ENCODE data around the gene FGF22. TPM values are rescaled to one million over a fixed set of nuclear protein-coding genes. Genes with fewer than 3 reads are reported as not detected.
"Not testable (repeated sequence)": the region's sequence is repeated elsewhere in the genome, so short reads cannot be mapped to it uniquely, and the experiment has no call there.

The FGF22 gene
- not detected for total RNA-seq
- long read RNA-seq, partial matches to known transcripts, result 0 of 1 reads
- long read RNA-seq, other reads (novel, unspliced or antisense), result 0 of 1 reads

DNA sequence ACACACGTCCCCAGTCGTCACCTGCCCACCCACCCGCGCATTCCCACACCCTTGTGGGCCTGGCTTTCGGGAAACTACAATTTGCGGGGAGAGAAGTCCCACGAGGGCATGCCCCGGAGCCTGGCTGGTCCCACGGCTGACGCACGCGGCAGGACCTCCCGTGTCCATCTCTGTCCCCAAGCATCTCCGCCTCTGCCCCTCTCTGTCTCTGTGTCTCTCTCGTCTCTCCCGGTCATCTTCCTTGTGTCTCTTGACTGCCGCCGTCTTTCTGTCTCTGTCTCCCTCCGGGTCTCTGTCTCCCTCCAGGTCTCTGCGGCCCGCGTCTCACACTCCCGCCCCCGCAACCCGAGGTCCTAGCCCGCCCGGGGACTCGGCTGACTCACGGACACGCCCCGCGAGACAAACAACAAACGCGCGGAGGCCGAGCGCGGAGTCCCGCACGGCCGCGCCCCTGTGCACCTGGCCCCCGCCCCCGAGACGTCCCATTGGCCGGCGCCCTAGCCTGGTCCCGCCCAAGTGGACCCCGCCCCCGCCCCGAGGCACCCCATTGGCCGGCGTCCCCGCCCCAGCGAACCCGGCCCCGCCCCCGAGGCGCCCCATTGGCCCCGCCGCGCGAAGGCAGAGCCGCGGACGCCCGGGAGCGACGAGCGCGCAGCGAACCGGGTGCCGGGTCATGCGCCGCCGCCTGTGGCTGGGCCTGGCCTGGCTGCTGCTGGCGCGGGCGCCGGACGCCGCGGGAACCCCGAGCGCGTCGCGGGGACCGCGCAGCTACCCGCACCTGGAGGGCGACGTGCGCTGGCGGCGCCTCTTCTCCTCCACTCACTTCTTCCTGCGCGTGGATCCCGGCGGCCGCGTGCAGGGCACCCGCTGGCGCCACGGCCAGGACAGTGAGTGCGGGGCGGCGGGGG is at the start of gene FGF22:
TSS of gene FGF22 (plus strand) at position 627 of the 908 bp plus-strand sequence. CDS start at position 674, 47 bp downstream.
- intact Hi-C loops (cut with micrococcal nuclease), result no loop called here
- peak; percentile 94 for ATAC-seq
- DNase-seq, result peak; percentile 97

DNA sequence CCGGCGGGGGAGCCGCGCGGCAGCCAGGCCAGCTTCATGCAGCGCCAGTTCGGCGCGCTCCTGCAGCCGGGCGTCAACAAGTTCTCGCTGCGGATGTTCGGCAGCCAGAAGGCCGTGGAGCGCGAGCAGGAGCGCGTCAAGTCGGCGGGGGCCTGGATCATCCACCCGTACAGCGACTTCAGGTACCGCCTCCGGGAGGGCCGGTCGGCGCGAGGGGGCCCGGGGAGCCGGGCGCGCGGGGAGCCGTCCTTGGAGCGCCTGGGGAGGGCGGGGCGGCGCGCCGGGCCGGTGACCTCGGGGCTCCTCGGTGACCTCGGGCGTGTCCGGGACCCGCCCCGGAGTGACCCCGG is 49.3 kb upstream of the FGF22 start:
- ATAC-seq (no peak), DNase-seq (no peak)
- intact Hi-C loops (cut with micrococcal nuclease), result no loop called here

DNA sequence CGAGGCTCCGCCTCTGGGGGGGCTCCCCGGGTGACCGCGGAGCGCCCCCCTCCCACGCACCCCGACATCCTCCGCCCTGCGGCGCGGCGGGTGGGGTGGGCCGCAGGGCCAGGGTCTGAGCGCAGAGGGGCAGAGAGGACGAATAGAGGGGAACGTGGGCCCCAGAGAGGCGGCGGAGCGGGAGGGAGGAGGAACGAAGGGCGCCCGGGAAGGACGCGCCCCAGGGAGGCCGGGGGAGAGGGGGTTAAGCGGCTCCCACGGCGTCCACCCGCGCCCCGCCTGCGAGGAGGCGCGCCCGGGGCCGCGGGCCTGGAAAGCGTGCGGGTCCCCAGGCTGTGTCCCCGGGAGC is 49.0 kb upstream of the FGF22 start:
- DNase-seq, result no peak
- no peak for ATAC-seq

DNA sequence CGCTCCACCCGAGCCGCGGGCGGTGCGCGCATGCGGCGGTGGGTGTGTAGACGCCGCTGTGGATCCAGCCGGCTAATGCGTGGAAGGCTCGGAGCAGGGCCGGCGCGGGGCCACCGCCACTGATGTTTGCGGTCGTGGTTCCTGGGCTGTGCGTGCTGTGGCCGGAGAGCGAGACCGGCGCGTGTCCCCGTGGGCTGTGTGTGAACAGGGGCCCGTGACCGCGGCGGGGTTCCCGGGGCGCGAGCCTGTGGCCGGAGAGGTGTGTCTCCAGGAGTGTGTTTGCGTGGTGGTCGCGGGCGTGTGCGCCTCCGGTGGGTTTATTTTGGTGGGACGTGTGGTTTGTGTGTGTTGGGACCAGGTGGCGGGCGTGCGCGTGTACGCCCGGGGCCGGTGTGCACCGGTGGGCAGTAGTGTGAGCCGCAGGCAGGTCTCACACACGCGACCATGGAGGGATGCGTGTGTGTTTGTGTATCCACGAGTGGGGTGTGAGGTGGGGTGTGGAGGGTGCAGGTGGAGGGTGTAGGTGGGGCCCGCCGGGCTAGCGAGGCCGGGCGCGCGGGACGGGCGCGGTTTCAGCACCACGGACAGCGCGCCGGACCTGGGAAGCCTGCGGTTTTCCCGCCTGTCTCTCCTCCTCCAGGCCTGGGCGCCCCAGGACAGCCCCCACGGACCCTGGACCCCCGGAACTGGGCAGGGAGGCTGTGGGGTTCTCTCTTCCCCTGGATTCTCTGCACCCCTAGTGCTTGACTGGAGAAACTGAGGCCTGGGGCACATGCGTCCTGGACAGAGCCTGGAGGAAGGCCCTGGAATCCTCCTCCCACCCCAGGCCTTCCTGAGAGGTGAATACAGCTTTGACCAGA is 48.4 kb upstream of the FGF22 start:
- ATAC-seq (peak; percentile 49), DNase-seq (no peak)
- intact Hi-C loops (cut with micrococcal nuclease), result no loop called here

More for the DNA sequence above, 49.0 kb upstream of the FGF22 start:
- intact Hi-C loops (cut with micrococcal nuclease), result no loop called here

DNA sequence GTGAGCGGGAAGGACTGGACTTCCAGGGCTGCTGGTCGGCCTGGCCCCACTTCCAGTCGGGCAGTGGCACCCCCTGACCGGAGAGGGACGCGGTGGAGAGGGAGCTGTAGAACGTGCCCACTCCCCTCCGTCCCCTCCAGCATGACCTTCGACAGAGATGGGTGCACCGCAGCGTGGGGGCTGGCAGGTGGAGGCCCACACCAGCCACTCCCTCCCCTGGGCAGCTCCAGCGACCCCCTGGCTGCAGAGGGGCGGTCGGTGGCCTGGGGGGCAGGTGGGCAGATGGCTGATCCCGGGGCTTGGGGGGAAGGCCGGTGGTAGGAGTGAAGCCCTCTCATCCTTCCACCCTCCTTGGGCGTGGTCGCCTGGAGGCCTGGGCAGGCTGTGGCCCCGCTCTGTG is 47.6 kb upstream of the FGF22 start:
- ATAC-seq (no peak), DNase-seq (no peak)
- intact Hi-C loops (cut with micrococcal nuclease), result no loop called here

DNA sequence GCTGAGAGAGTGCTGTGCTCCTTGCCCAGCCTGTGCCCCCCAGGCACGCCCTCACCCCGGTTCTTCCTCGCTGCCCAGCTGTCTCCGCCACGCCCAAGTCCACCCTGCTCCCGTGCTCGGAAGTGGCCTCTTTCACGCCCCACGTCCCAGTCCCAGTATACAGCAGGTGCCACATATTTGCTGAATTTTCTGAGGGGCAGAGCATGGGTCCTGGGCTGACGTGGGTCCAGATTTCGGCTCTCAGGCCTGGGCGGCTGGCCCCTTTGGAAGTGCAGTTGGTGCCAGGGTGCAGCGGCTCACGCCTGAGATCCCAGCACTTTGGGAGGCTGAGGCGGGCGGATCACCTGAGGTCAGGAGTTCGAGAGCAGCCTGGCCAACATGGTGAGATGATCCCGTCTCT is 46.6 kb upstream of the FGF22 start:
- ATAC-seq (no peak), DNase-seq (no peak)
- intact Hi-C loops (cut with micrococcal nuclease), result no loop called here

DNA sequence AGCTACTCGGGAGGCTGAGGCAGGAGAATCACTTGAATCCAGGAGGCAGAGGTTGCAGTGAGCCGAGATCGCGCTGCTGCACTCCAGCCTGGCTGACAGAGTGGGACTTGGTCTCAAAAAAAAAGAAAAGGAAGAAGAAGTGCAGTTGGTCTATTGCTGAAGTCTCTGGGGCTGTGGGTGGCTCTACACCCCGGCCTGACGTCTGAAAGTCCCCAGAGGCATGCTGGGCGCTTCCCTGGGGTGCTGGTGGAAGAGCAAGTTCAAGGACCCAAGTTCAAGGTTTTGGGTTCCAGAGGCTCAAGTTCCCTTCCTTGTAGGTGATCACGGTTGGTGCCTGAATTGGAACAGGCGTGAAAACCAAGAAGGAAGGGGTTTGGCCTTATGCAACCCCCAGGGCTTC is 46.2 kb upstream of the FGF22 start:
- DNase-seq (no peak), ATAC-seq (no peak)
- intact Hi-C loops (cut with micrococcal nuclease), result no loop called here

DNA sequence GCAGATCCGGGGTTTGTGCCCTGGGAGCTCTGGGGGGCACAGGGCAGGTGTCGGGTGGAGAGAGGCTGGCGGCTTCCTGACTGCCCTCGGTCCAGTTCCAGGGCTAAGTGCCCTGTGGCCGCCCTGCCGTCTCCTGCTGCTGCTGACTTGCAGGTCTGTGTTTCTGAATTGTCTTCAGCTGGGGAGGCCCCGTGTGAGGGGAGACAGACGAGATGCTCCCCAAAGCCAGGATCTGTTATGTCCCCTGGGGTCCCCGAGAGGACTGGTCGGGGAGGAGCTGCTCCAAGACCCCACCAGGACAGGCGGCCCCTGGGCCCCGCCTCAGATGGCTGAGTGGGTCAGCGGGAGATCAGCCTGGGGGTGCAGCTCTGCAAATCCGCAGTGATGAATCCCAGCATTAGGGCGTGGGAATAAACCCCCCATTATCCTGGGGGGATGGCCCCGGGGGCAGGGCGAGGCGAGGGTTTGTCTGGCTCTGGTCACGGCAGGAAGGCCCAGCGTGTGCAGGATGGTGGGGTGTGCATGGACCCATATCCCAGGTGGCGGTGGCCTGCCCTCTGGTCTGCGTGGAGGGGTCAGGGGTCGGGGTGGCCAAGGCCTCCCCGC is 45.3 kb upstream of the FGF22 start:
- ATAC-seq (no peak), DNase-seq (no peak)
- intact Hi-C loops (cut with micrococcal nuclease), result no loop called here

DNA sequence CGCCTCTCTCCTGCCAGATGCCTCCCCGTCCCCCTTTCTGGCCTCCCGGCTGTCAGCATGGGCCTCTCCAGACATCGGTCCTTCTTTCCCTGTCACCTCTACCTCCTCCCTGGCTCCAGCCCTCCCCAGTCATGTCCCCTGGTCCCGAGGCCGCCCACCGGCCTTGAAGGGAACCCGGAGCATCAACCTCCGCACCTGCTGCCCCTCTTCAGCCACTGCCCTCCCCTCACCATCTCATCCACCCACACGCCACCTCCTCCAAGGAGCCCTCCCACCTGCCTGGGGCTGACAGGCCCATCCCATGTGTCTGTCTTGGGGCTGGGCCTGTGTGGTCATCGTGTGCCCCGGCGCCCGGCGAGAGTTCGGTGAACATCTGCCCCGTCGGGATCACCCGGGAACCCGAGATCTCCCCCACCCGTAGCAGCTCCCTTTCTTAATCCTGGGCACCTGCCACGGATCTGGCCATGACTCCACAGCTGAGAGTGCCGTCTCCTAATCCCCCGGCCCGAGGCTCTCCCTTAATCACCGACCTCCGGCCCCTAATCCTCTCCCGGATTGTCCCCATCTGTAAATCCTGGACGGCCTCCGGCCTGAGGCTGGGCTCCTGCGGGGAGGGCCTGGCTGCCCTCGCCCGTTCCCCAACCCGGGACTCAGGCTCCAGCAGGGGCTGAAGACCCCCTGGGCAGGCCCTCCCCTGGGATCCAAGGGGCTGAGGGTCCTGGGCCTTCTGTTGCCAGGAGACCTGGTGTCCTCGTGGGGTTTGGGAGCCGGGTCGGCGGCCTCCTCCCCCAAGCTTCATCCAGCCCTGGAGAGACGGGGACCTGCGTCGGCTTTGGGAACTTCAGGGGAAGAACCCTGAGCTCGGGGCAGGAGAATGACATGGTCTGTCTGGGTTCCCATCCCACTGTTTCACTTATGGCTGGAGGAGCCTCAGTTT is 44.1 kb upstream of the FGF22 start:
- ATAC-seq (no peak), DNase-seq (no peak)
- intact Hi-C loops (cut with micrococcal nuclease), result no loop called here

DNA sequence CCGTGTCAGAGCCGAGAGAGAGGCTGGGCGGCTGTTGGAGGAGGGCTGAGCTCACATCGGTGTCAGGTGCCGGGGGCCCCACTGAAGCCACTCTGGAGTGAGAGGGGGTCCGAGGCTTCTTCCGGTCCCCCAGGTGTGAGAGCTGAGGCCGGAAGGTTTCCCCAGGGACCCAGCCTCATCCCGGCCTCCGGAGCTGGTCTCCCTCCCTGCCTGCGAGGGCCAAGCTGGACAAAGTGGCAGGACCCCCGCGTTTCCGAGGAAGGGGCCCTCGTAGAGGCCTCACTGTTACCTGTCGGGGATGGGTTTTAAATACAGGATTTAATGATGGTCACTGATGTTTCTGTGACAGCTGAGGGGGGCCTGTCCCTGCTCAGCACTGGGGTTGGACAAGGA is 43.4 kb upstream of the FGF22 start:
- DNase-seq (no peak), ATAC-seq (no peak)
- intact Hi-C loops (cut with micrococcal nuclease), result no loop called here

DNA sequence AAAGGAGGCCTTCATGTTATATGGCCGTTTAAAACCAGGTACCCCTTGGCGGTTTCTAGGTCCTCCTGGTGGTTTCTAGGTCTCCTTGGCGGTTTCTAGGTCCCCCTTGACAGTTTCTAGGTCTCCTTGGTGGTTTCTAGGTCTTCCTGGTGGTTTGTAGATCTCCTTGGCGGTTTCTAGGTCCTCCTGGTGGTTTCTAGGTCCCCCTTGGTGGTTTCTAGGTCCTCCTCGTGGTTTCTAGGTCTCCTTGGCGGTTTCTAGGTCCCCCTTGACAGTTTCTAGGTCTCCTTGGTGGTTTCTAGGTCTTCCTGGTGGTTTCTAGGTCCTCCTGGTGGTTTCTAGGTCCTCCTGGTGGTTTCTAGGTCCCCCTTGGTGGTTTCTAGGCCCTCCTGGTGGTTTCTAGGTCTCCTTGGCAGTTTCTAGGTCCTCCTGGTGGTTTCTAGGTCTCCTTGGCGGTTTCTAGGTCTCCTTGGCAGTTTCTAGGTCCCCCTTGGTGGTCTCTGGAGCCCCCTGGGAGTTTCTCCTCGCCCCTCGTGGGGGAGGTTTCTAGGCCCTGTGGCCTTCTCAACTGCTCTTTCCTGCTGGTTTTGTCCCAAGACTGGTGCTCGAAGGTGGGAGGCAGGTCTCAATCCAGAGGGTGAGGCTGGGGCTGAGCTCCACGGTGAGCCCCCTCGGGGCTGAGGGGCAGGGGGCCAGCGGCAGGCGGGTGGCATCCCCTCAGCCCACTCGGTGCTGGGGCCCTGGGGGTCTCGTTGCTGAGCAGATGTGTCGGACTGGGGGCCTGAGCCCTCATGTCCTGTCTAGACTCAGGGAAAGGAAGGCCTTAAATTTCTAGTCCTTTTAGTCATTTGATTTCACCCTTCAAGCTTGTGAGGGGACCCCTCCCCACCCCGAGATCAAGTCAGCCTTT is 42.0 kb upstream of the FGF22 start:
- DNase-seq (no peak), ATAC-seq (no peak)
- intact Hi-C loops (cut with micrococcal nuclease), result no loop called here

DNA sequence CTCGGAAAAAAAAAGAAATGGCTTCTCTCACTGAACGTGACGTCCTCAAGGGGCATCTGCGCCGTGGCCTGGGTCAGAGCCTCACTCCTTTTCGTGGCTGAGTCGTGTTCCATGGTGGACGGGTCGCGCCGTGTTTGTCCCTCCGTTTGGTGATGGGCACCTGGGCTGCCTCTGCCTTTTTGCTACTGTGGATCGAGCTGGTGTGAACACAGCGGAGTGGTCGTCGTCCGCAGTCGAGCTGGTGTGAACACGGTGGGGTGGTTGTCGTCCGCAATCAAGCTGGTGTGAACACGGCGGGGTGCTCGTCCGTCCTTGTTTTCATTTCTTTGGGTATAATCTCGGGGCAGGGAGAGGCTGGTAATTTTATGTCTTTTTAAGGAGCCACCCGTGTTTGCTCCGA is 38.4 kb upstream of the FGF22 start:
- intact Hi-C loops (cut with micrococcal nuclease), result no loop called here
- no peak for ATAC-seq

DNA sequence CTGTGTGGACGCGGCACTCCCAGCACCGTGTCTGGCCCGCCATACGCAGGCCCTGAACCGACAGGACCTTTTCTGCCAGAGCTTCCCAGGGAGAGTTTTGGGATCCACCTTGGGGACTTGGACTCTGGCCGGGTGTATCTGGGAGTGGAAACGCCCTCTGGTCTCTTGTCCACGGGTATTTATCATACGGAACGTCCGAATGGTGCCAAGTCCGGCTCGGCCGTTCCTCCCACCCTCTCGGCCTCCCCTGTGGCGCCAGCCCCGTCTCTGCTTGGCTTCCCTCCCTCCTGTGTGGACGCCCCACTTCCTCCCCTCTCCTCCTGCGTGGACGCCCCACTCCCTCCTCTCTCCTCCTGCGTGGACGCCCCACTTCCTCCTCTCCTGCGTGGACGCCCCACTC is 37.9 kb upstream of the FGF22 start:
- intact Hi-C loops (cut with micrococcal nuclease), result no loop called here
- peak; percentile 57 for ATAC-seq
- no peak for DNase-seq

More for the DNA sequence above, 38.4 kb upstream of the FGF22 start:
- DNase-seq, result no peak

DNA sequence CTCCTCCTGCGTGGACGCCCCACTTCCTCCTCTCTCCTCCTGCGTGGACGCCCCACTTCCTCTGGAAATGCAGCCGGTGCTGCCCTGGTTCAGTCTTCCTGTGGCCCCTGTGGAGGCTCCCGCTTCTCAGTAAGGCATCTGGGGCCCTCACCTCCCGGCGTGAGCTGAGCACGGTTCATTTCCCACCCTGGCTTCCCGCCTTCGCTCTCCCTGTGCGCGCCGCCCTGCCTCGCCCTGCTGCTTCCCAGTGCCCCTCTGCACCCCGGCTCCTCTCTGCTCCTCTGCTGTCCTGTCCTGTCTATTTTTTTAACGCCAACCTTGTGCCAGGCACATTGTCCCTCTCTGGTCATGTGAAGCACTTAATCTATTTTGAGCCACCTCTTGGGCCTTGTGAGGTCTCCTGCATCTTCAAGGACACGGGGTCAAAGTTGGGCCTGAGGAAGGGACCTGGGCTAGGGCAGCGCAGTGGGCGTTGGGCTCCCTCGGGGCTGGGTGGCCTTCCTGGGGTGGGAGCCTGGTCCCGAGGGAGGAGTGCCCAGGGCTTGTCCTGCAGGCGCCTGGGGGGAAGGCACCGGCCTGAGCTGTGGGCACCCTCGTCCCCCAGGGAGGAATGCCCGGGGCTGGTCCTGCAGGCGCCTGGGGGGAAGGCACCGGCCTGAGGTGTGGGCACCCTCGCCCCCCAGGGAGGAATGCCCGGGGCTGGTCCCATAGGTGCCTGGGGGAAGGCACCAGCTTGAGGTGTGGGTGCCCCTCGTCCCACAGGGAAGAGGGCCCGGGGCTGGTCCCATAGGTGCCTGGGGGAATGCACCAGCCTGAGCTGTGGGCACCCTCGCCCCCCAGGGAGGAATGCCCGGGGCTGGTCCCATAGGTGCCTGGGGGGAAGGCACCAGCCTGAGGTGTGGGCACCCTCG is 37.0 kb upstream of the FGF22 start:
- intact Hi-C loops (cut with micrococcal nuclease), result no loop called here
- no peak for DNase-seq
- peak; percentile 84 for ATAC-seq

DNA sequence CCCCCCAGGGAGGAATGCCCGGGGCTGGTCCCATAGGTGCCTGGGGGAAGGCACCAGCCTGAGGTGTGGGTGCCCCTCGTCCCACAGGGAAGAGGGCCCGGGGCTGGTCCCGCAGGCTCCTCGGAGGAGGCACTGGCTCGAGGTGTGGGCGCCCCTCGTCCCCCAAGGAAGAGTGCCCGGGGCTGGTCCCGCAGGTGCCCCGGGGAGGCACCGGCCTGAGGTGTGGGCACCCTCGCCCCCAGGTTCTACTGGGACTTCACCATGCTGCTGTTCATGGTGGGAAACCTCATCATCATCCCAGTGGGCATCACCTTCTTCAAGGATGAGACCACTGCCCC is 36.4 kb upstream of the FGF22 start:
- peak; percentile 5 for ATAC-seq
- not testable (repeated sequence) for DNase-seq

DNA sequence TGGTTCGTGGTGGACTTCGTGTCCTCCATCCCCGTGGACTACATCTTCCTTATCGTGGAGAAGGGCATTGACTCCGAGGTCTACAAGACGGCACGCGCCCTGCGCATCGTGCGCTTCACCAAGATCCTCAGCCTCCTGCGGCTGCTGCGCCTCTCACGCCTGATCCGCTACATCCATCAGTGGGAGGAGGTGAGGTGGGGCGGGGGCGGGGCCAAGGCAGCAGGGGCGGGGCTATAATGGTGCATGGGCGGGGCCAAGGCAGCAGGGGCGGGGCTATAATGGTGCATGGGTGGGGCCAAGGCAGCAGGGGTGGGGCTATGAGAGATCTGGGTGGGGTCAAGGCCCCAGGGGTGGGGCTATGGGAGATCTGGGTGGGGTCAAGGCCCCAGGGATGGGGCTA is 35.9 kb upstream of the FGF22 start:
- DNase-seq; ATAC-seq; intact Hi-C loops (cut with micrococcal nuclease): not testable (repeated sequence)

More for the DNA sequence above, 36.4 kb upstream of the FGF22 start:
- intact Hi-C loops (cut with micrococcal nuclease), result not testable (repeated sequence)

DNA sequence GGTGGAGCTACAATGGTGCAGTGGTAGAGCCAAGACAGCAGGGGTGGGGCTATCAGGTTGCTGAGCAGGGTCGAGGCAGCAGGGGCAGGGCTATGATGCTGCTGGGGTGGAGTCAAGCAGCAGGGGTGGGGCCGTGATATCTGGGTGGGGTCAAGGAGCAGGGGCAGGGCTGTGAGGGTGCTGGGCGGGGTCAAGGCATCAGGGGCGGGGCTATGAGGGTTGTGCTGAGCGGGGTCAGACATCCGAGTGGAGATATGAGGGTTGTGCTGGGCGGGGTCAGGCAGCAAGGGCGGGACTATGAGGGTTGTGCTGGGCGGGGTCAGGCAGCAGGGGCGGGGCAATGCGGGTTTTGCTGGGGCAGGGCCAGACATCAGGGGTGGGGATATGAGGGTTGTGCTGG is 35.3 kb upstream of the FGF22 start:
- no peak for DNase-seq
- ATAC-seq, result no peak
- intact Hi-C loops (cut with micrococcal nuclease), result no loop called here
